Measurements from ENCODE around the gene KDR. TPM values are rescaled to one million over a fixed set of nuclear protein-coding genes. Genes with fewer than 3 reads are reported as not detected.

Gene KDR
- total and polyA plus RNA-seq, 9 of the 15 experiments (the other 6 are each of a cell fraction or from before 2014, with no cell fraction given), result 0.13 TPM; not detected in 8

DNA sequence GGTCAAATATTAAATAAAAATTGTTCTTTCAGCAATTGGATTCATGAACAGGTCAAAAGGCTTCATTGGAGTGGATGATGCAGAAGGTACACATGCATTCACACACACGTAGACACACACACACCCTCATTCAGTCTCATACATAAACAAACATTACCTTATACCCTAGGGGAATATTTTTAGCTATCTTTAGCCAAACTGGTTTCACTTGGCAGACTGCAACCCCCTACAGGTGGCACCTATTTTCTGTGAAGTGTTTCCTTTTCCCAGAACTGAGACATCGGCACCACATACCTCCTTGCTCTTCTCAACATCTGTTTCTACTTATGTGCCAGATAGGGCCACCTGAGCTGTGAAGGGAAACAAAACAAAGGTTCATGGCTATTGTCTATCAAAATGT lies 18.5 kb upstream of the KDR start (continued):
- no peak for TF ChIP-seq ZNF445 (CRISPR knock-in tag; IDR thresholded peaks at IDR 0.05; ENCODE audit: low read depth)
- TF ChIP-seq MTA1 (IDR thresholded peaks at IDR 0.05; ENCODE audit: borderline replicate concordance), result no peak
- TF ChIP-seq, protein P1, sequence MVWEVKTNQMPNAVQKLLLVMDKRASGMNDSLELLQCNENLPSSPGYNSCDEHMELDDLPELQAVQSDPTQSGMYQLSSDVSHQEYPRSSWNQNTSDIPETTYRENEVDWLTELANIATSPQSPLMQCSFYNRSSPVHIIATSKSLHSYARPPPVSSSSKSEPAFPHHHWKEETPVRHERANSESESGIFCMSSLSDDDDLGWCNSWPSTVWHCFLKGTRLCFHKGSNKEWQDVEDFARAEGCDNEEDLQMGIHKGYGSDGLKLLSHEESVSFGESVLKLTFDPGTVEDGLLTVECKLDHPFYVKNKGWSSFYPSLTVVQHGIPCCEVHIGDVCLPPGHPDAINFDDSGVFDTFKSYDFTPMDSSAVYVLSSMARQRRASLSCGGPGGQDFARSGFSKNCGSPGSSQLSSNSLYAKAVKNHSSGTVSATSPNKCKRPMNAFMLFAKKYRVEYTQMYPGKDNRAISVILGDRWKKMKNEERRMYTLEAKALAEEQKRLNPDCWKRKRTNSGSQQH (CRISPR knock-in tag; IDR thresholded peaks at IDR 0.05), result no peak
- TF ChIP-seq MTA3 (IDR thresholded peaks at IDR 0.05; ENCODE audit: borderline replicate concordance), result no peak
- no peak for TF ChIP-seq MAFG (tag; conservative IDR thresholded peaks at IDR 0.05)

DNA sequence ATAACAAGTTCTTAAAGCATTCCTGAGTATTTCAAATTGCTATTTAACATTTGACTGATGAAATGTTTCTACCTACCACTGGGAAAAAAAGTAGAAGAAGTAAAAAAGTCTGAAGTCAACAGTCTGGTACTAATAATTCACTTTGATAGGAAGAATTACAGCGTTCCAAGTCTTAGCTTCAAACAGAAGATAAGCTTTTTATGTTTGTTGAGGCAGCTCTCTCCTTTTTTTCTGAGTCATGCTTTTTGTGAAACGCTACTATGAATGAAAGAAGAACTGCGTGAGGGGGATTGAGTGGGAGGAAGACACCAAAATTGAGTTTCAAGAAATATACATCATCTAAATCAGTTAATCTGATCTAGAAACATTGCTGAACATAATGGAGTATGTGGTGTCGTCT lies 13.0 kb upstream of the KDR start:
- Histone ChIP-seq H3K36me3 (ENCODE audit: control insufficient read depth, insufficient read depth, low read length) (no peaks in the 10 kb centered on the region), H3K9me1 (ENCODE audit: control insufficient read depth, insufficient read depth, low read length) (no peaks in the 10 kb centered on the region), H3K4me3 (no peak overlapping the region), H3K4me2 (ENCODE audit: insufficient read depth, low read length) (no peak overlapping the region), H2AFZ (ENCODE audit: low read depth, low read length) (no peak overlapping the region), H3K9ac (ENCODE audit: insufficient read depth in 1 of 2, low read depth in 2 of 2, low read length in 2 of 2) (no peak overlapping the region), H3K27me3 (ENCODE audit: control insufficient read depth in 2 of 2, insufficient read depth in 2 of 2, low read length in 2 of 2) (no peaks in the 10 kb centered on the region), H4K20me1 (replicated peaks; ENCODE audit: control insufficient read depth, insufficient read depth, low read length) (no peaks in the 10 kb centered on the region), H3K79me2 (ENCODE audit: control insufficient read depth, insufficient read depth, low read length) (no peaks in the 10 kb centered on the region), H3K4me1 (replicated peaks in 1 of 2; ENCODE audit: control insufficient read depth in 2 of 2, insufficient read depth in 2 of 2, low read length in 2 of 2) (no peaks in the 10 kb centered on the region), H3K27ac (ENCODE audit: extremely low read depth, low read depth, low read length) (no peak overlapping the region), H3K9me3 (replicated peaks; ENCODE audit: control insufficient read depth, insufficient read depth, low read depth, low read length) (no peaks in the 10 kb centered on the region; the same call in 1 of the 2 replicates)
- ATAC-seq, result no peak
- DNase-seq (ENCODE audit: extremely low read depth in 1 of 4, low spot score in 3 of 4), result no peak
- BruUV-seq (replicated peaks), result no TSS peak
- FAIRE-seq, result no peak
- TF ChIP-seq ZNF586 (CRISPR knock-in tag; conservative IDR thresholded peaks at IDR 0.05), result no peak
- no peak for TF ChIP-seq ZNF766 (CRISPR knock-in tag; conservative IDR thresholded peaks at IDR 0.05)
- no peak for TF ChIP-seq SMARCB1 (IDR thresholded peaks at IDR 0.05; ENCODE audit: insufficient read length, low read depth)
- TF ChIP-seq KAT2B (IDR thresholded peaks at IDR 0.05; ENCODE audit: low read depth, low read length), result no peak
- CTCF ChIA-PET (ENCODE audit: low intra/inter-chr PET ratio), result no interaction called here
- intact Hi-C loops (cut with micrococcal nuclease), result no loop called here
- in situ Hi-C loops (cut with MboI), result no loop called here
- POLR2A ChIA-PET, result interaction anchor here (0.8 kb wide), 1 partner anchor 418 kb away, joined by 3 read pairs; no protein-coding TSS in a partner anchor
- whole genome bisulfite sequencing (ENCODE audit: insufficient coverage, low coverage, missing lambda C conversion rate), result 0% methylated on average over 4 of the region's 4 CpGs
